HG03175 (cell line): ENCODE measurements around the gene HAND1.
A peak's percentile ranks its signal among the peaks of the same experiment; 100 is the strongest.

Experiments
- ATAC-seq: cut with Tn5 transposase; IDR thresholded peaks from one replicate; pipeline ENCODE4 v1.9.1; 2021; ENCODE audit warnings: mild to moderate bottlenecking, moderate library complexity; ENCODE audit not compliant: unreplicated experiment

Gene HAND1

DNA sequence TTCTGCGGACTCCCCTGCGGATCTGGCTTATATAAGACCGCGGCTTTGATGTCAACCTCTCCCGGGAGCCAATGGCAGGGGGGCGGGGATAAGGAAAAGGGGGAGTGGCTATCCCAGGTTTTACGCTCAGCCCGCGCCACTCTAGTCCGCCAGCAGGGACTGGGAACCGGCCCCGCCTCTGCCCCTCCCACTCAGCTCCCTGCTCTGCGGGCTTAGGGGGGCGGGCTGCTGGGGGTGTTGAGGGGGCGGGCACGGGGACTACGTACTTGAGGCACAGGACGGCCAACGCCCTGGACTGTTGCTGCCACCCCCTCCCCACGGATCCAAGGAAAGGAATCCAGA, at the start of gene HAND1:
TSS of gene HAND1 (minus strand) at position 4 of the 342 bp plus-strand sequence. CDS start 219 bp downstream, outside the sequence.
- no peak for ATAC-seq

DNA sequence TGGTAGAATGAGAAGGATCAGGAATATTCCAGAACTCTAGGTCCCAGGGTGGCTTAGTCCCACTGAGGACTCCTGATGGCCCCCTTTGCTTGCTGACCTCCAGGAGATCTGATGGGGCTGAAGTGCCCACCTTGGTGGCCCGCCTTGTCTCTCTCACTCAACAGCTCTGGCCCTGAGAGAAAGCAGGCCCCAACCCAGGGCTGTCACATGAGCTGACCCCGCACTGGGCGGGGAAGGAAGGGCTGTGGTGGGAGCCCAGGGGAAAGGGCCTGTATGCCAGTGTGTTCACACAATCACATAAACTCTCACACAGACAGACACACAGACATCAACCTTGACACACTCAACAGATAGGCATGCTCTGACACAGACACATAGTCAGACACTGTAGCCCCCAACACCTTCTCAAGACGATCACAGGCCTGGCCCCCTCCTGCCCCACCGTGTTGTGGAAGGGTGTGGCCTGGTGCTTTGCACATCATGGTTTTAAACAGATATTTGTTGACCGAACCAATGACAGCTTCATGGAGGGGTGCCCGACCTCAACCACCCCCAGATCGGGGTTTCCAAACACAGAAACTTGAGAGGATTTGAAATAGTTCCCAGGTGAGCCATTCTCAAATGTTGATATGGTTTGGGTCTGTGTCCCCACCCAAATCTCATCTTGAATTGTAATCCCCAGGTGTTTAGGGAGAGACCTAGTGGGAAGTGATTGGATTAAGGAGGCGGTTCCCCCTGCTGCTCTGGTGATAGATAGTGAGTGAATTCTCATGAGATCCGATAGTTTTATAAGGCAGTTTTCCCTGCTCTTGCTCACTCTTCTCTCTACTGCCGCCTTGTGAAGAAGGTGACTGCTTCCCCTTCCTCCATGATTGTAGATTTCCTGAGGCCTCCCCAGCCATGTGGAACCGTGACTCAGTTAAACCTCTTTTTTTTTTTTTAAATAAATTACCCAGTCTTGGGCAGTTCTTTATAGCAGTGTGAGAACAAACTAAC, 48.5 kb upstream of the HAND1 start:
- no peak for ATAC-seq

DNA sequence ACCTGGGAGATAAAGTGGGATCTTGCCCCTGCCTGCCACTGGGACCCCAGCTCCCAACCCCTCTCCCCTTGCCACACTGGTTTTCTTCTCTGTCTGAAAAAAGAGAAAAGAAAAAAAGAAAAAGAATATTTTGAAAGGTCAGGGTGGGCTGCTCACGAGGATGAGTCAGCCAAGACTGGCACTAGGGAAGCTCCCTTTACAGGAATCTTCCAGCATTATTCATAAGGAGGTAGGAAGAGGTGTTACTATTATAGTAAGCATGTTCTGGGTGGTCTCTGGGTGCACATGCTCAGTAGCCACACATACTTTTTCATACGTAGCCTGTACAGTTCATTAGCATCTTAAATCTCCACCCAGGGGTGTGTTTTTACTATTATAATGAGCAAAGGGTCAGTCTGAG, 46.8 kb upstream of the HAND1 start:
- ATAC-seq, result no peak

DNA sequence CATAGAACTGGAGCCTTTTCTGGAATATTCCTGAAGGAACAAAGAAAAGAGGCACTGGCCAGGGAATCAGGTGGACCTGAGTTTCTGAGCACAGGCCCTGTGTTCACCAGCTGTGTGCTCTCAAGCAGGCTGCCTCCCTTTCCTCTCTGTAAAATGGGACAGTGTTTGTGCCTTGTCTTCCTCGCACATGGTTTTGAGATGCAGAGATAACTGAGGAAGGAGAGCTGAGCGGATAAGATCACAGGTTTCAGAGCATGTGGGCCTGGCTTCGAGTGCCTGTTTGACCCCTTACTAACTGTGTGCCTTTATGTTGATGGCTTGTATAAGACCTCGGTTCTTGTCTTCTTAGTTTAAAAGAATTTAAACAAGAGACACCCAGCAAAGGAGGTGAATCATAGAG, 46.2 kb upstream of the HAND1 start:
- ATAC-seq, result no peak

DNA sequence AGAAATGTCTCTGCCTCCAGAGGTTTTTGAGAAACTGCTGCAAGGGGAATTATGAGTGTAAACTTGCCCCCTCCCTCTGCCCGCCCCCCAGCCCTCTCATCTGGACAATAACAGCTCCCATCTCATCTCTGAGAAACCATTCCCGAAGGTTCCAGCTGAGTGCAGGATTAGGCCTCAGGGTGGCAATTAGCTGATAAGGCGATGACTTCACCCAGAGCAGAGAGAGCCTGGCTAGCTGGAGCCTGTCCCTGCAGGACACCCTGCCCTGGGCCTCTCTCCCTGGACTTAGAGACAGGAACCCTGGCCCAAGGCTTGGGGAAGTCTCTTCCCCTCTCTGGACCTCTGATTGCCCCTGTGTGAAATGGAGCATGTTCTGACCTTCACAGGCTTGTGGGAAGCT, 45.7 kb upstream of the HAND1 start:
- no peak for ATAC-seq

DNA sequence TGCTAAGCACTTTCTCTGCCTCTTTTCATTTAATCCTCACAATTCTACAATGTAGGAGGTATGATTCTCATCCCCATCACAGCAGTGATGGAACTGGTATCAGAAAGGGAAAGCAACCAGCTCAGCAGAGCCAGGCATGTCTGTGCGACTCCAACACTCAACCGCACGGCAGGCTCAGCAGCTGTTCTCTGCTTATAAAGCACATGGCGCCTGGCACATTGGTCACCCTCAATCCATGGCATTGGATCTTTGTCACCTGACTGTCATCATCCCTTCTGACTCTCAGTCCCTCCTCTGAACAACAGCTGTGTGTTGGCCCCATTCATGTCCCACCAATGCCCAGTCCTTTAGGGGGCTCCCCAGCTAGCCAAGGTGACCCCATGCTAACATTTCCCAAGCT, 45.1 kb upstream of the HAND1 start:
- ATAC-seq, result no peak

DNA sequence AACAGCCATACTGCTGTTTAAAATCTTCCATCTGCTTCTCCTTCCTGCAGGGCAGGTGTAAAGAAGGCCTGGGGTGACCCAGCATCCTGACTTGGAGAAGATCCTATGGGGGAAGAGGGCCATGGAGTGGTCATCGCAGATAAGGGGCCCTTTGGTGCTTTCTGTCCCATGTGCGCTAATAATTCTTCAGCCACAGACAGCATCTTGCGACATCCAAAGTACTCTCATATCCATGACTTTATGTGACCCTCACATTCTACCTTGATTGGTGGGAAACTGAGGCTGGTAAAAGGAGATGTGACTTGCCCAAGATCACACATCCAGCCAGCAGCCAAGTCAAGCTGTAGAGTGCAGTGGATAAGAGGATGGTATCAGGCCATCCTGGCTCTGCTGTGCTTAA, 44.3 kb upstream of the HAND1 start:
- ATAC-seq, result no peak

DNA sequence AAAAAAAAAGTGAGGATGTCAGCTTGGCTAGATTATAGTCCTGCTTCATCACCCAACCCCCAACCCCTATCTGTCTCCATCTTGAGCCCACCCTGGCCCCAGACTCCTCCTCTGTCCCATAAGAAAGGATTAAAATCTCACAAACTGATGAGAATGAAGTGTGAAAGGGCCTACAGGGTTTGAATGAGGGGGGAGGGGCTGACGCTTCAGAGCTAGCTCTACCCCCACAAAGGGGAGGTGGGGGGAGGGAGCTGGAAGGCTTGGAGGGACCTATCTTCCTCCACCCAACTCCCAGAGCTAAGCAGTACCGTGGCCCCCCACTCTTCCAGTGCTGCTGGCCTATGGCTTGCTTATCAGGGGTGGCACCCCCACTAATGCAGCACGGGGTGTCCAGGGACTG, 43.7 kb upstream of the HAND1 start:
- no peak for ATAC-seq

DNA sequence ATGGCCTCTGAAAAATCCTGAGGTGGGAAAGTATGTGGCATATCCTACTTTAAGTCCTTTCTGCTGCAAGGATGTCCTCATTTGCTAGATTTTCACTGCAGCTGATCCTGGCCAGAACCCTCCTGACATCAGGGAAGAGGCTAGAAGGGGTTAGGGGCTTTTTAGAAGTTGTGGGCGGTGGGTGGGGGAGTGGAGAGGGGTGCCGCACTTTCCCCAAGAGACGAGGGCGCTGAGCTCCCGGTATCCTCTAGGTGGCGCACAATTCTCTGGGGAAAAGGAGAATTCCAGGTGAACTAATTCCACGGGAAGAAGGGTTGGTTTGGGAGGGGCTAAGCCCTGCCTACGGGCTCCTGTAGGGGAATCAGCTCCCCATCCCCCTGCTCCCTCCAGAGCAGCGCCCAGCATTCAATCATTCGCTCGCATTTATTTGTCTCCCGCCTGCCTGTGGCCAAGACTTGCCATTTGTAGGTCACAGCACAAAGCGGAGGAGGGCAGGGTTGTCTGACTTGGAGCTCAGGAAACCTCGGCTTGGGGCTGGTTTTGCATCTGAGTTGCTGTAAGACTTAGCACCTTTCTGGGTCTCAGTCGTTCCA, 42.9 kb upstream of the HAND1 start:
- no peak for ATAC-seq

DNA sequence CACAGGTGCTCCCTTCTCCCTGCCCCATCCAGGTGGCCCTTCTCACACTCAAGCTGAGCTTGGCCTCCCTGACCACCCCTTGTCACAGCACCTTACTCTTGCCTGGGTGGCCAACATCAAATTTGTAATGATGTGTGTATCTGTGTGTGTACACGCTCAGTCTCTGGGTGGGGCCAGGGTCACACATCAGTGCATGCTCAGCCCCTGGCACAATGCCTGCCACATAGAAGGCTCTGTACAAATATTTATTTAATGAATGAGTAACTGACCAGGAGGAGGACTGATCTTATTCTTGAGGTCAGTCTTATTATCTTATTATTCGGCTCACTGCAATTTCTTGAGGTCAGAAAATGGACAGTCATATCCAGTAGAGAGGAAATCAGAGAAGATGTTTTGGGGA, 41.3 kb upstream of the HAND1 start:
- ATAC-seq, result no peak

DNA sequence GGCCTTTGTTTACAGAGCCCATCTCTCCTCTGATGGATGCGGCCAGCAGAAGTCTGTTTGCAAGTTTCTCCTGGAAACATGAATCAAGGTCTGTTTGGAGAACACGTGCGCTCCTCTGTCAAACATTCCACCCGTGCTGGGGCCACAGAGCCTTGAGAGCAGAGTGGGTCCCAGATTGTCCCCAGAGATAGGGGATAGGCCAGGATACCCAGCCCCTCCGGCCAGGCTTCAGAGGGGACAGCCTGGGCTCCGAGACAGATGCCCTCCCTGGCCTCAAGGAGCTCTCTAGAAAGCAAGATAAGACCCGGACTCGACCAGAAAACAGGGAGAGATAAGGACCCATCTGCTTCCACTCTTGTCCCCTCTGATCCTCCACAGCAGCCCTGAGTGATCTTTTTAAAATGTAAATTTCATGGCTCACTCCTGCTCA, 40.4 kb upstream of the HAND1 start:
- no peak for ATAC-seq

DNA sequence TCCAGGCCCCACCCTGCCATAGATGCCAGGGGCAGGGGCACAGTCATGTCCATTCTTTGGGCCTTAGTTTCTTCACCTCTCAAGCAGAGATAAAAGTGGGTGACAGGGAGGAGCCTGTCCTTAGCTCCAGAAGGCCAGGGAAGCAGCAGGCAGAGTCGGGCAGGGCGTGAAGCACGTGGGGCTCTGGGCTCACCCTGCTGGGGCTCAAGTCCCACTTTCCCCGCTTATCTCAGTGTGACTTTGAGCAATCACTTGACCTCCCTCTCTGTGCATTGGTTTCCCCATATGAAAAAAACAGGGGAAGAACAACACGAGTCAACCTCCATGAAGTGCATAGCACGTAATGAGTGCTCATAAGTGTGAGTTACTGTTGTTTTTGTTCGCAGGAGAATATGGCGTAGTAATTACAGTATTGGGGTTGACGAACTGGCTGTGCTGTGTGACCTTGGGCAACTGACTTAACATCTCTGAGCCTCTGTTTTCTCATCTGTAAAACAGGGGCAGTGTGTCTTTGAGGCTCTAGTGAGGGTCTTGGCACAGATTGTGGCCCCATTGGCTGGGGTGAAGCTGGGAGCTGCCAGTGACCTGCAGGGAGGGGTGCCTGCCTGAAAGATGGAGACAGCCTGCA, 39.9 kb upstream of the HAND1 start:
- ATAC-seq, result no peak

DNA sequence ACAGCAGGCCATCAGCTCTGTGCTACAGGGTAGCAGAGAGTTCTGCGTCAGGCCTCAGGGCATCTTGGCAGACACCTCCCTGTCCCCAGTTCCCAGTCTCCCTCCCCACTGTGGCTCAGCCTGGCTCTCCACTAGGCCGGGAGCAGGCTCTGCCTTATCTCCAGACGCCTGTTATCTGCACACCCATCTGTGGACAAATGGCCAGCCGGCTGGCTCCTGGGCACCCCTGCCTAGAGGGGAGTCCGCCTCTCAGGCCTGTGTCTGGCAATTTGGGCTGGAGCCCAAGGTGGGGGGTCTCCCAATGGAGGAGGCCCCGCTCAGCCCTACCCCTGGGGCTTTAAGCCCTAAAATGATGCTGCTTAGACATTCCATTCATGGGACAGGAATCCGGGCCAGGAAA, 39.2 kb upstream of the HAND1 start:
- no peak for ATAC-seq

DNA sequence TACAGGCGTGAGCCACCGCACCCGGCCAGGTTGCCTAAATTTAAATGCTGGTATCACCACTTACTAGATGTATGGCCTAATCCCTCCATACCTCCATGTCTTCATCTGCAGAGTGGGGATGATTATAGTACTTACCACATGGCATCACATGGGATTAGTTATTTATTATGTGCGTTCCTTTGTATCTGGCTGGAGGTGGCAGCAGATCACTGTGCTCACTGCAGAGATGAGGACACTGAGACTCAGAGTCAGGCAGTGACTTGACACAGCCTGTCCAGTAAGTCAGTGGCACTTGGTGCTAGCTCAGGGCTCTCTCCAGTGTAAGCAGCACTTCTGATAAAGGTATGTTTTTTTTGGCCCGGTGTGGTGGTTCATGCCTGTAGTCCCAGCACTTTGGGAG, 38.4 kb upstream of the HAND1 start:
- no peak for ATAC-seq

DNA sequence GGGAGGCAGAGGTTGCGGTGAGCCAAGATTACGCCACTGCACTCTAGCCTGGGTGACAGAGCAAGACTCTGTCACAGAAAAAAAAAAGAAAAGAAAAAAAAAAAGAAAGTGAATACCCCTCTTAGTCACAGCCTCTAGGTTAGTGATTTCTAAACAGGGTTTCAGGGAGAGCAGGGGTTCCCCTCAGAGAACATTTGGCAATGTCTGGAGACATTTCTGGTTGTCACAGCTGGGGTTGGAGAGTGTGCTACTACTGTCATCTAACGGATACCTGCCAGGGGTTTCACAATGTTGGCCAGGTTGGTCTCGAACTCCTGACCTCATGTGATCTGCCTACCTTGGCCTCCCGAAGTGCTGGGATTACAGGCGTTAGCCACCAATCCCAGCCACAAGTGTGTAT, 37.5 kb upstream of the HAND1 start:
- peak; percentile 65 for ATAC-seq

DNA sequence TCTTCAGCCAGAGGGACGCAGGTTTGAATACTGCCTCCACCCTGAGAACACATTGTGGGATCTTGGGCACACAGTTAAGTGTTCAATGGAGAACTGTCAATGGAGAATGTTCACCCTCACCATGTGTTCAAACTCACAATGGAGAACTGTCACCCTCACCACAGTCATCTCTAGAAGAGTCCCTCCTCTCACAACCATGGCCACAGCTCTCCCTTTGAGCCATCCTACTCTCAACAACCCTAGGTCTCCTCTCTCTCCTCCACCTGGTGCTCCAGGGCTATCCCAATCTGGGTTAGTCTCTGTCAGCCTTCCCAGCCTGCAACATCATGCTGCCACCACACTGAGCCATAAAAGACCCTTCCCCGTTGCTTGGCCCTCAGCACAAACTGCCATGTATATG, 36.3 kb upstream of the HAND1 start:
- ATAC-seq, result peak; percentile 41

DNA sequence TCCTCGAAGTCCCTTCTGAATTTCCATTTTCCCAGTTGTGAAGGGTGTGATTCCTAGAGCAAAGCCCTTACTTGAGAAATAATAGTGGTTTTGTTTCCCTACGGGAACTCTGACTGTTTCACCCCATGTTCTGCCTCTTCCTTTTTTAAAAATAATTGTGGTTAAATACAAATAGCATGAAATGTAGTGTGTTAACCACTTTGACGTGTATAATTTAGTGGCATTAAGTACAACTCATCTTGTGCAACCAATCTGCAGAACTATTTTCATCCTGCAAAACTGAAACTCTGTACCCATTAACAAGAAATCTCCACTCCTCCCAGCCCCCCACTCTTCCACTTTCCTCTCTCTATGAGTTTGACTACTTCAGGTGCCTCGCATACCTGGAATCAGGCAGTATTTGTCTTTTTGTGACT, 35.6 kb upstream of the HAND1 start:
- ATAC-seq, result peak; percentile 38

DNA sequence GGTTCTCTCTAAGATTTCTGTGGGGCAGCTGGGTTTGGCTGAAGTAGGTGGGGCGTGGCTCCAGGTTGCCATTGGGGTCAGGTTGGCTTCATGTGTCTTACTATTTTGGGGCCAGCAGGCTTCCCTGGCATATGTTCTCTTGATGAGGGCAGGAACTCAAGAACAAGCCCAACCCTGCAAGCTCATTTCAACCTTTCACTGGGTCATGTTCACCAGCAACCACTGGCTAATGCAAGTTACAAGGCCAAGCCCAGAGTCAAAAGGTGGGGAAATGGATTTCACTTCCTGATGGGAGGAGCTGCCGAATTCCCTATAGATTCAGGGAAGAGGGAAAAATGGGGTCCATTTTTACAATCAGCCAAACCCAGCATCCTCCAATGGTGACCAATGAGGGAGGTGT, 34.0 kb upstream of the HAND1 start:
- no peak for ATAC-seq

DNA sequence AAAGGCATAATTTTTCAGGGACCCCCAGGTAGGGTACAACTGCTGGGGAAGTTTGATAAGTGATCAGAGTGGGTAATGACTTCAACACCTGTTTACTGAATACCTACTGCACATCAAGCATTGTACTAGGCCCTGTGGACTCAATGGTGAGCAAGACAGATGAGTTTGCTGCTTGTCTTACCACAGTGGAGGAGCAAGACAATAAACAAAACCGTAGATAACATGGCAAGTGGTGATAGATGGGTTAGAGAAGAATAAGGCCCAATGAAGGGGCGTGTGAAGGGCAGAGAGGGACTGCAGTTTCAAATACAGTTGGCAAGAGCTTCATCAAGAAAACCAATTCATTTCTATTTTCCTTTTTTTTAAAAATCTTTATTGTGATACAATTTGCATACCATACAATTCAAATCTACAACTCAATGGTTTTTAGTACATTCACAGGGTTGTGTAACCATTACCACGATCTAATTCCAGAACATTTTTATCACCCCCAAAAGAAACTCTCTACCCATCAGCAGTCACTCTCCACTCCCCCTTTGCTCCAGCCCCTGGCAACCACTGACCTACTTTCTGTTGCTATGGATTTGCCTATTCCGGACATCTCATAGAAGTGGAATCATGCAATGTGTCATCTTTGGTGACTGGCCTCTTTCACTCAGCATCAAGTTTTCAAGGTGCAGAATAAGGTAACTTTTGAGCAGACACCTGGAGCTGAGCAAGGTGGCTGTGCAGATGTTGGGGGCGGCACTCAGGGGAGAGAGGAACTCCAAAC, 31.9 kb upstream of the HAND1 start:
- ATAC-seq, result no peak

DNA sequence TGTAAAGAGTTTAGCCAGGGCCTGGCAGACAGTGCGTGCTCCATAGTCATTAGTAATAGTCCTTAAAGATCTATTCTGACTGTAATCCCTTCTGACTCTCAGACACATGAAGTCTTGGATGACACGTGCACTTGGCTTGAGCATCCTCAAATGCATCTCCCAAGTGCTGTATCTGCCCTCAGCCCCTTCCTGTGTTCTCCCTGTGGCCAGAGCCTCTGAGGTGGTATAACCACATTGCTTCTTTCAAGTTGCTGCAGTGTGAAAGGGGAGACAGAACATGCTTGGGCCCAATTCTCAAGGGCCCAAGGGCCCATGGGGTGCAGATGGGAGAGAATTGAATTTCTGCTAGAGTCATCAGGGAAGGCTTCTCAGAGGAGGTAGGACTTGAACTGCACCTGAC, 30.1 kb upstream of the HAND1 start:
- no peak for ATAC-seq

DNA sequence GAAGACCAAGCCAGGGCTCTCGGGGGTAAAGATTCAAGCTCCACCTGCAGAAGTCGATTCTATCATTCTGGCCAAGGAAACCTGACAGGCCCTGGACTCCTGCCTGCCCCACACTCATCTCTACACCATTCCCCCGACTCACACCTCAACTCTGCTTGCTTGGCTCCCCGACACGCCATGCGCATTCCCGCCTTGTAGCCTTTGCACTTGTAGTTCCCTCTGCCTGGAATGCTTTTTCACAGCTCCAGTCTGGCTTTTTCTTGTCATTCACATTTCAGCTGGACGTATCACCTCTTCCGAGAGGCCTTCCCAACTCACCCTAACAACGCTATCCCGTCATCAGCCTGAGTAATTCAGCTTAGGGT, 28.7 kb upstream of the HAND1 start:
- ATAC-seq, result no peak
